ENCODE measurements around the gene RUNDC1.

- TF ChIP-seq POLR2AphosphoS5 (IDR thresholded peaks at IDR 0.05; ENCODE audit: borderline replicate concordance, low read depth, low read length): no peak
- no peak for TF ChIP-seq EZH2 (IDR thresholded peaks at IDR 0.05)
Observed at GRCh38 chr17:42989726-42990652, 9.6 kb downstream of the RUNDC1 start.
